Hypothalamus (tissue), 51 donors: ENCODE results near the gene GRIN2C.

Experiments
- DNase-seq, 51 donors: peaks; one replicate each; lab custom pipeline; 2025; lab: John Stamatoyannopoulos, UW

The GRIN2C gene

GRCh38 chr17:74864866-74865395 lies 5.2 kb upstream of the GRIN2C start:
- DNase-seq, result peak in 49 of 51 donors; percentile 14 to 84 (median 63)

- no peak for DNase-seq
These were observed 4.7 kb upstream of the GRIN2C start for GRCh38 chr17:74864297-74864865.

GRCh38 chr17:74863420-74864296 lies 4.0 kb upstream of the GRIN2C start:
- no peak for DNase-seq

- no peak for DNase-seq
These were observed 3.2 kb upstream of the GRIN2C start for GRCh38 chr17:74862919-74863318.

- peak in 43 of 51 donors; percentile 13 to 83 (median 55) for DNase-seq
These were observed 2.6 kb upstream of the GRIN2C start for GRCh38 chr17:74862108-74862901.

- DNase-seq, result no peak
These were observed 2.0 kb upstream of the GRIN2C start for GRCh38 chr17:74861662-74862107.

GRCh38 chr17:74860872-74861661 lies 1.4 kb upstream of the GRIN2C start:
- DNase-seq, result no peak

- peak in 3 of 51 donors; percentile 4 to 36 (median 23) for DNase-seq
These were observed 665 bp upstream of the GRIN2C start for GRCh38 chr17:74860229-74860871.

GRCh38 chr17:74858672-74859458 lies 820 bp downstream of the GRIN2C start:
- no peak for DNase-seq

GRCh38 chr17:74857191-74857590 lies 2.5 kb downstream of the GRIN2C start:
- DNase-seq, result no peak

GRCh38 chr17:74856112-74856511 lies 3.6 kb downstream of the GRIN2C start:
- DNase-seq, result no peak

GRCh38 chr17:74855323-74855722 lies 4.4 kb downstream of the GRIN2C start:
- no peak for DNase-seq

GRCh38 chr17:74854792-74855191 lies 4.9 kb downstream of the GRIN2C start:
- DNase-seq, result no peak

- no peak for DNase-seq
These were observed 6.0 kb downstream of the GRIN2C start for GRCh38 chr17:74853669-74854068.

- DNase-seq, result no peak
These were observed 6.7 kb downstream of the GRIN2C start for GRCh38 chr17:74853048-74853397.

GRCh38 chr17:74852237-74853047 lies 7.2 kb downstream of the GRIN2C start:
- no peak for DNase-seq

GRCh38 chr17:74851612-74852236 lies 8.0 kb downstream of the GRIN2C start:
- DNase-seq, result no peak

GRCh38 chr17:74850914-74851313 lies 8.8 kb downstream of the GRIN2C start:
- DNase-seq, result no peak
